ENCODE results near the gene RNF32.

The RNF32 gene

GRCh38 chr7:156603011-156603410, 37.6 kb upstream of the RNF32 start:
- H3K4me3 ChIP-seq (replicated peaks; ENCODE audit: low read depth, low read length), result no peak overlapping the region
- no peak for TF ChIP-seq CTCF (IDR thresholded peaks at IDR 0.05; ENCODE audit: insufficient read depth, low read length, poor library complexity, severe bottlenecking)
- H3K36me3 ChIP-seq (ENCODE audit: control insufficient read depth, insufficient read depth, low read length), result no peaks in the 10 kb centered on the region
- no peaks in the 10 kb centered on the region for H3K27me3 ChIP-seq (replicated peaks; ENCODE audit: control insufficient read depth, insufficient read depth, low read length)
- no peak for DNase-seq (ENCODE audit: extremely low read depth, insufficient read length)

DNA sequence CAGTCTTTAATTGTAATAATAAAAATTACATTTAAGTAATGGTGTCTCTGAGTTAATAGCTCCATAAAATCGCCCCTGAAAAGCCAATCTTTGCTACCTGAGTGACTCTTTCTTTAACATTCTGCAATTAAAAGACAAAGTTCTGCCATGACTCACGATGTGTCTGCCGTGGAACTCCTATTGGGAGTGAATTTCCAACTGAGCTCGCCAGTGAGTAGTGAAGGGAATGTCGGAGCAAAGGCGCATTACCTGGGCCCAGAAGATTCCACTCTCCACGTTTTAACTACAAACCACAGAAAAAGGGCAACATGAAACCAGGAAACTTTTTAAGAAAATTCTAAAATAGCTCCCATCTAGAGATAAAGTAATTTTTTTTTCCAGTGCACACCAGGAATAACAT, 36.9 kb upstream of the RNF32 start:
- no peak for DNase-seq (ENCODE audit: extremely low read depth, insufficient read length)
- Histone ChIP-seq H3K27me3 (replicated peaks; ENCODE audit: control insufficient read depth, insufficient read depth, low read length) (no peaks in the 10 kb centered on the region), H3K4me3 (replicated peaks; ENCODE audit: low read depth, low read length) (no peak overlapping the region), H3K36me3 (ENCODE audit: control insufficient read depth, insufficient read depth, low read length) (no peaks in the 10 kb centered on the region)
- TF ChIP-seq CTCF (IDR thresholded peaks at IDR 0.05; ENCODE audit: insufficient read depth, low read length, poor library complexity, severe bottlenecking), result no peak

GRCh38 chr7:156604311-156604710, 36.3 kb upstream of the RNF32 start:
- no peak for TF ChIP-seq CTCF (IDR thresholded peaks at IDR 0.05; ENCODE audit: insufficient read depth, low read length, poor library complexity, severe bottlenecking)
- no peaks in the 10 kb centered on the region for H3K27me3 ChIP-seq (replicated peaks; ENCODE audit: control insufficient read depth, insufficient read depth, low read length)
- H3K4me3 ChIP-seq (replicated peaks; ENCODE audit: low read depth, low read length), result no peak overlapping the region
- no peaks in the 10 kb centered on the region for H3K36me3 ChIP-seq (ENCODE audit: control insufficient read depth, insufficient read depth, low read length)
- no peak for DNase-seq (ENCODE audit: extremely low read depth, insufficient read length)

DNA sequence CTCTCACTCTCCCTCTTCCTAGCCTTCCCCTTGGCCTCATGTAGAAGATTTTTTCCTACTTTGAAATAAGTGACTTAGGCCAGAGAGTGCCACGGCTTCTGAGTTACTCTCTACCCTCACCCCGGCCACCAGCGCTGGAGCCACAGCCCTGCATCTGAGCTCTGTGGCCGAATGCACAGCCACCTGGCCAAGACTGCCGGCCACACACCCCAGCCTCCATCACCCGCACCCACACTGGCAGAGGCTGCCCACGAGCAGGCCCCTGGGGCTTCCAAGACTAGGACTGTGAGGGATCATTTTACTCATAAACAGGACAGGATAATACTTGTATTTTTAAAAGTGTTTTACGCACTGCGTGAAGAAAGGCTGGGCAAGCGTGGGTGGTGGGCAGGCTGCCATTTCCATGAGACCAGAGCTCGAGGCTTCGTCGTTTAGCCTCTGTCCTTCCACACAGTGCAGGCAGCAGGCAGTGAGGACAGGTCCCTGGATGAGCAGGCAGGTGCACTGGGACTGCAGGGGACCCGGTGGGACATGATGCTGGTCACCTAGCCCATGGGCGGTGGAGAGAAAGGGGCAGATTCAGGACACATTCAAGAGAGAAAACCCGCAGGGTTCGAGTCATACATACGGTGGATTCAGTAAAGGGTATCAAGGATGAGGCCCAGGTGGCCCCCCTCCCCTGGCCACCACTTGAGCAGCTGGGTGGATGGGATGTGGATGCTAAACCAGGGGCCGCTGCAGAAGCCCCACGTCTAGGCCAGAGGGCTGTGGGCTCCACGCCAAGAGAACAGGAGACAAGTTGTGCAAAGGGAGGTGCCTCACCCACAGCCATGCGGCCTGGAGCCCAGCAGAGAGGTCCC, 35.5 kb upstream of the RNF32 start:
- DNase-seq (ENCODE audit: extremely low read depth, insufficient read length), result no peak
- Histone ChIP-seq H3K36me3 (ENCODE audit: control insufficient read depth, insufficient read depth, low read length) (no peaks in the 10 kb centered on the region), H3K27me3 (replicated peaks; ENCODE audit: control insufficient read depth, insufficient read depth, low read length) (no peaks in the 10 kb centered on the region), H3K4me3 (replicated peaks; ENCODE audit: low read depth, low read length) (no peak overlapping the region)
- no peak for TF ChIP-seq CTCF (IDR thresholded peaks at IDR 0.05; ENCODE audit: insufficient read depth, low read length, poor library complexity, severe bottlenecking)

GRCh38 chr7:156606135-156606534, 34.4 kb upstream of the RNF32 start:
- no peak for TF ChIP-seq CTCF (IDR thresholded peaks at IDR 0.05; ENCODE audit: insufficient read depth, low read length, poor library complexity, severe bottlenecking)
- H3K27me3 ChIP-seq (replicated peaks; ENCODE audit: control insufficient read depth, insufficient read depth, low read length), result no peaks in the 10 kb centered on the region
- H3K36me3 ChIP-seq (ENCODE audit: control insufficient read depth, insufficient read depth, low read length), result no peaks in the 10 kb centered on the region
- DNase-seq (ENCODE audit: extremely low read depth, insufficient read length), result no peak
- H3K4me3 ChIP-seq (replicated peaks; ENCODE audit: low read depth, low read length), result no peak overlapping the region
